Measurements from ENCODE around the gene NID1.
A peak's percentile ranks its signal among the peaks of the same experiment; 100 is the strongest.

The NID1 gene

GRCh38 chr1:236065509-236066005 is 667 bp upstream of the NID1 start:
- no peak for DNase-seq

- peak in 2 of 3 donors; percentile 42 to 62 for DNase-seq
Measured at GRCh38 chr1:236063919-236064673, 794 bp downstream of the NID1 start.

- no peak for DNase-seq
Measured at GRCh38 chr1:236063551-236063918, 1.4 kb downstream of the NID1 start.

GRCh38 chr1:236060286-236060685 is 4.6 kb downstream of the NID1 start:
- no peak for DNase-seq

- DNase-seq: no peak
Measured at GRCh38 chr1:236059011-236059410, 5.9 kb downstream of the NID1 start.

- peak in 2 of 3 donors; percentile 17 to 37 for DNase-seq
Measured at GRCh38 chr1:236058141-236058934, 6.6 kb downstream of the NID1 start.

GRCh38 chr1:236057546-236057945 is 7.3 kb downstream of the NID1 start:
- DNase-seq: no peak

GRCh38 chr1:236052232-236052993 is 12.5 kb downstream of the NID1 start:
- DNase-seq: peak; percentile 69 to 77 (median 73)

- no peak for DNase-seq
Measured at GRCh38 chr1:236051242-236051791, 13.6 kb downstream of the NID1 start.

- no peak for DNase-seq
Measured at GRCh38 chr1:236045771-236046170, 19.1 kb downstream of the NID1 start.

GRCh38 chr1:236044341-236044740 is 20.5 kb downstream of the NID1 start:
- DNase-seq: no peak

GRCh38 chr1:236041631-236042618 is 23.0 kb downstream of the NID1 start:
- DNase-seq: no peak

- DNase-seq: no peak
Measured at GRCh38 chr1:236039740-236040685, 24.9 kb downstream of the NID1 start.

- no peak for DNase-seq
Measured at GRCh38 chr1:236038034-236038433, 26.9 kb downstream of the NID1 start.

- no peak for DNase-seq
Measured at GRCh38 chr1:236035681-236036101, 29.2 kb downstream of the NID1 start.

- no peak for DNase-seq
Measured at GRCh38 chr1:236033336-236033735, 31.6 kb downstream of the NID1 start.

- DNase-seq: no peak
Measured at GRCh38 chr1:236030534-236030933, 34.4 kb downstream of the NID1 start.

- no peak for DNase-seq
Measured at GRCh38 chr1:236029428-236029940, 35.4 kb downstream of the NID1 start.

- peak in 1 of 3 donors; percentile 9 for DNase-seq
Measured at GRCh38 chr1:236027104-236027503, 37.8 kb downstream of the NID1 start.

GRCh38 chr1:236025836-236026235 is 39.1 kb downstream of the NID1 start:
- DNase-seq: no peak

All from suppressor macrophage treated with lipopolysaccharide for 1 hour (primary cell).